Measurements from ENCODE around the gene GGCX.
"Not testable (repeated sequence)": the region's sequence is repeated elsewhere in the genome, so short reads cannot be mapped to it uniquely, and the experiment has no call there.

The GGCX gene

GRCh38 chr2:85561280-85562212 lies at the start of gene GGCX:
GGCX (minus strand) TSS chr2:85561493; CDS start chr2:85561428, 65 bp downstream.
- peak within 1 kb of the TSS; percentile 92 for H3K4me3 ChIP-seq (replicated peaks; ENCODE audit: low read depth, low read length)
- no peak for TF ChIP-seq CTCF (IDR thresholded peaks at IDR 0.05; ENCODE audit: low read length, missing control alignments)

GRCh38 chr2:85607268-85608215 lies 46.2 kb upstream of the GGCX start:
- no peak for DNase-seq (ENCODE audit: low read depth)
- H3K4me3 ChIP-seq (replicated peaks; ENCODE audit: low read depth, low read length) = no peak overlapping the region
- no peak for TF ChIP-seq CTCF (IDR thresholded peaks at IDR 0.05; ENCODE audit: low read length, missing control alignments)

More at GRCh38 chr2:85561280-85562212, at the start of gene GGCX:
- peak; percentile 93 for DNase-seq (ENCODE audit: low read depth)

- no peak for DNase-seq (ENCODE audit: low read depth)
- no peak overlapping the region for H3K4me3 ChIP-seq (replicated peaks; ENCODE audit: low read depth, low read length)
- TF ChIP-seq CTCF (IDR thresholded peaks at IDR 0.05; ENCODE audit: low read length, missing control alignments) = no peak
Measured at GRCh38 chr2:85606116-85606455, 44.8 kb upstream of the GGCX start.

- TF ChIP-seq CTCF (IDR thresholded peaks at IDR 0.05; ENCODE audit: low read length, missing control alignments) = no peak
- DNase-seq (ENCODE audit: low read depth) = peak; percentile 93
- no peak overlapping the region for H3K4me3 ChIP-seq (replicated peaks; ENCODE audit: low read depth, low read length)
Measured at GRCh38 chr2:85605406-85606115, 44.3 kb upstream of the GGCX start.

- peak; percentile 49 for DNase-seq (ENCODE audit: low read depth)
- no peak overlapping the region for H3K4me3 ChIP-seq (replicated peaks; ENCODE audit: low read depth, low read length)
- no peak for TF ChIP-seq CTCF (IDR thresholded peaks at IDR 0.05; ENCODE audit: low read length, missing control alignments)
Measured at GRCh38 chr2:85604568-85605339, 43.5 kb upstream of the GGCX start.

- DNase-seq (ENCODE audit: low read depth) = not testable (repeated sequence)
- H3K4me3 ChIP-seq (replicated peaks; ENCODE audit: low read depth, low read length) = peak overlapping the region; percentile 95
Measured at GRCh38 chr2:85604133-85604444, 42.8 kb upstream of the GGCX start.

Data from fibroblast of pulmonary artery (primary cell).